ENCODE data around the gene CKM.
"Not testable (repeated sequence)": the region's sequence is repeated elsewhere in the genome, so short reads cannot be mapped to it uniquely, and the experiment has no call there.

The CKM gene

GRCh38 chr19:45351401-45351952, 28.8 kb upstream of the CKM start:
- DNase-seq: no peak

DNA sequence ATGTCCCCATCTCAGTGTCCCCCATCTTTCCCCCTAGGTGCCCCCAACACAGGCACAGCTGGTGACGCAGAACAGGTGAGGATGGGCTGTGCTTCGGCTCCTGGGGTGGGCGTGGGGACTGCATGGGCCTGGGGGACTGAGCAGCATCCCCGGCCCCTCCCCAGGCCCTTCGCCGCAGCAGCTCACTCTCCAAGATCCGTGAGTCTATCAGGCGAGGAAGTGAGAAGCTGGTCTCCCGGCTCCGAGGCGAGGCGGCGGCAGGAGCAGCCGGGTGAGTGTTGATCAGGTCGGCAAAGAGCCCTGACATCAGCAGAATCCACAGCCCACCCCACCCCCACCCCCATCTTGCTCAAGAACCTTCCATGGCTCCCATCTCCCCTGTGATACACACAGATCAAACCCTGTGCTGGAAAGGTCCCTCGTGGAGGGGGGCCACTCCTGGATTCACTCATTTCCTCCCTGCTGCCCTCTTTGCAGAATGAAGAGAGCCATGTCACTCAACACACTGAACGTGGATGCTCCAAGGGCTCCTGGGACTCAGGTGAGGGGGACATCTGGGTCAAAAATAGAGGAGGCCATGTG, 27.9 kb upstream of the CKM start:
- in situ Hi-C loops (cut with HindIII; ENCODE audit: low pct_ligation_motif_present, low pct_unique_long_range_greater_than_20kb, low sequenced_read_pairs): no loop called here

More at GRCh38 chr19:45351401-45351952, 28.8 kb upstream of the CKM start:
- in situ Hi-C loops (cut with HindIII; ENCODE audit: low pct_ligation_motif_present, low pct_unique_long_range_greater_than_20kb, low sequenced_read_pairs): no loop called here

DNA sequence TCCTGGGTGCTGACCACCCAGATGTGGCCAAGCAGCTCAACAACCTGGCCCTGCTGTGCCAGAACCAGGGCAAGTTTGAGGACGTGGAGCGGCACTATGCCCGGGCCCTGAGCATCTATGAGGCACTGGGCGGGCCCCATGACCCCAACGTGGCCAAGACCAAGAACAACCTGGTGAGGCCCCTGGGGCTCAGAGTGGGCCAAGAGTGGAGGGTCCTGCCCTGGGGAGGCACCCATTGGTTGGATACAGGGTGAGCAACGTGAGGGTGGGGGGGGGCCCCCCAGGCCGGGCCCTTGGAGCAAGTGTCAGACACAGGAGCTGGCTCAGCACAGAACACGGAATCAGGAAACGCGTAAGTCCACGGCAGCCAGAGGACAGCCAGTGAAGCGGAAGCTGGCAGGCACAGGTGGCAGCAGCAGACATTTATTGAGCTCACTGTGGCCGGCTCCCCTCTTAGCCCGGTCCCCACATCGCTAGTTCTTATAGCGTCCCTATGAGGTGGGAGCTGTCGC, 26.8 kb upstream of the CKM start:
- in situ Hi-C loops (cut with HindIII; ENCODE audit: low pct_ligation_motif_present, low pct_unique_long_range_greater_than_20kb, low sequenced_read_pairs): no loop called here
- no peak for DNase-seq

More for the DNA sequence above, 27.9 kb upstream of the CKM start:
- no peak for DNase-seq

DNA sequence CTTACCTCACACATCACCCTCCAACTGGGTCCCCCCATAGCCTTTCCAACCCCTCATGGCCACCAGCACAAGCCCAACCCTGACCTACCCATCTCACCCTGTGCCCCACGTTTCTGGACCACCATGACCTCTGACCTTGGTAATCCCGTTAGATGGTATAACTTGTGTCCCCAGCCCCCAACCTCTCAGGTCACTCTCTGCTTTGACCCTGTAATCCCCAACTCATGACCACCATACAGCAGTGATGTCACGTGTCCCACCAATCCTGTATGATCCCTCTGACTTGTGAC, 26.4 kb upstream of the CKM start:
- in situ Hi-C loops (cut with HindIII; ENCODE audit: low pct_ligation_motif_present, low pct_unique_long_range_greater_than_20kb, low sequenced_read_pairs): no loop called here
- no peak for DNase-seq

DNA sequence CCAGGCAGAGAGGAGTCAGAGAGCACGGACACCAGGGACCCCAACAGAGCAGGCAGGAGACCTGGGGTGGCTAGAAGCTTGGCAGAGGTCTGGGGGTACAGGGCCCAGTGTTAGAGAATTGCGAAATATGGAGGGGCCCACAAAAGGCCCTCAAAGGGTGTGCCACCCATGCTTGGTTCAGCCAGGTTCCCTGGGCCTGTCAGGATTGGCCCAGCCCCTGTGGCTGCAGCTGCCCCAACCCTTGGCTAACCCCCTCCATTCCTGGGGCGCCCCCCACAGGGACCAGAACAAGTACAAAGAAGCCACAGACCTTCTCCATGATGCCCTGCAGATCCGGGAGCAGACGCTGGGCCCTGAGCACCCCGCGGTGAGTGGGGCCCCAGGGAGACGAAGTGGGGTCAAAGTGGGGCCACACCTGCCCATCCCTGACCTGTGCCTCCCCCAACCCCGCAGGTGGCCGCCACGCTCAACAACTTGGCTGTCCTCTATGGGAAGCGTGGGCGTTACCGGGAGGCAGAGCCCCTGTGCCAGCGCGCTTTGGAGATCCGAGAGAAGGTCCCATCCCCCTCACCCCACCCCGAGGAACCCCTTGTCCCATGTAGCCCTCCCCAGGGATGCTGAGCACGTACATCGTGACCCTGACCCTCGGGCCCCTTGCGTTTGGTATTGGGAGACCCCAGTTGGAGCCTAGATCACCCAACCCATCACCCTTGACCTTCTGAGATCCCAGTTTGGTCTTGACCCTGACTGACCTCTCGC, 25.9 kb upstream of the CKM start:
- in situ Hi-C loops (cut with HindIII; ENCODE audit: low pct_ligation_motif_present, low pct_unique_long_range_greater_than_20kb, low sequenced_read_pairs): no loop called here
- no peak for DNase-seq

GRCh38 chr19:45347570-45348366, 25.1 kb upstream of the CKM start:
- in situ Hi-C loops (cut with HindIII; ENCODE audit: low pct_ligation_motif_present, low pct_unique_long_range_greater_than_20kb, low sequenced_read_pairs): no loop called here
- DNase-seq: no peak

- DNase-seq: no peak
- in situ Hi-C loops (cut with HindIII; ENCODE audit: low pct_ligation_motif_present, low pct_unique_long_range_greater_than_20kb, low sequenced_read_pairs): no loop called here
Measured at GRCh38 chr19:45346449-45346848, 23.8 kb upstream of the CKM start.

DNA sequence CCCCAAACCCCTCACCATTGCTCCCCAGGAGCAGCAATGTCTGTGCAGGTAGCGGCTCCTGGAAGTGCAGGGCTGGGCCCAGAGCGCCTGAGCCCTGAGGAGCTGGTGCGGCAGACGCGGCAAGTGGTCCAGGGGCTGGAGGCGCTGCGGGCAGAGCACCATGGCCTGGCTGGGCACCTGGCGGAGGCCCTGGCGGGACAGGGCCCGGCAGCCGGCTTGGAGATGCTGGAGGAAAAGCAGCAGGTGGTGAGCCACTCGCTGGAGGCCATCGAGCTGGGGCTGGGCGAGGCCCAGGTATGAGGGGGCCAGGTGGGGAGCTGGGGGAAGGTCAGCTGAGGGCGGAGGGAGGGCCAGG, 22.8 kb upstream of the CKM start:
- in situ Hi-C loops (cut with HindIII; ENCODE audit: low pct_ligation_motif_present, low pct_unique_long_range_greater_than_20kb, low sequenced_read_pairs): no loop called here
- no peak for DNase-seq

DNA sequence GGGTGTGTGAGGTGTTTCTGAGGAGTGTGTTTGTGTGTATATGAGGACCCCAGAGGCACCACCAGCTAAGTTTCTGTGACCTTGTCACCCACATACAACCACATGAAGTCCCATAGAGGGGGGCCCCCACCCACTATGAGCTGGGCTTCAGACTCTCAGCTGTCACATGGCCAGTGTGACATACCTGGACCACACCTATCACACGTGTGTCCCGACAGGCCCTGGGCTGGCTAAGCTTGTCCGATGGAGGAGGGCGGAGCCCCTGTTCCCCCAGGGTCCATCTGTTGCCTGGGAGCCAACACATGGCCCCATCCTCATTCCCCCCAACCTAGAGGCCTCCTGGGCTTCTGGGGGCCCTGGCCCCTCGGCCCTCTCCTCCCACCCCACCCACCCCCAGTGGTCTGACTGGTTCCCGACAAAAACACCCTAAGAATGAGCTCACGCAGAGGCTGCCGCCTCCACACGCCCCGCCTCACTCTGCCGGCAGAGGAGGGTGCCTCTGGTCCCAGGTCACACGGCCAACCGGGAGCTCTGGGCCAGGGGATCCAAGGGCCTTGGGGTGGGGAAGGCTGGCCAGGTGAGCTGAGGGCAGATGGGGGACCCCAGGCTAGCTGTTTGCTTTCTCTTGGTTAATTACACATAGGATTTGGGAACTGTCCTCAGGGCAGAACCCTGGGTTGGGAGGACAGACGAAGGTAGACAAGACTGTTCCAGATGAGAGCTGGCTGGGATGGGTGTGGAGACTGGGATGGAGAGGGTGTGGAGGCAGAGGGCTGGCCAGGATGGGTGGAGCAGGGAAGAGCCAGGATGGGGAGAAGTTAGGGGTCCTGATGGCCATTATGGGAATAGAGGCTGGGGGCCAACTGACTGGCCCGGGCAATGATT, 22.2 kb upstream of the CKM start:
- in situ Hi-C loops (cut with HindIII; ENCODE audit: low pct_ligation_motif_present, low pct_unique_long_range_greater_than_20kb, low sequenced_read_pairs): no loop called here
- no peak for DNase-seq

DNA sequence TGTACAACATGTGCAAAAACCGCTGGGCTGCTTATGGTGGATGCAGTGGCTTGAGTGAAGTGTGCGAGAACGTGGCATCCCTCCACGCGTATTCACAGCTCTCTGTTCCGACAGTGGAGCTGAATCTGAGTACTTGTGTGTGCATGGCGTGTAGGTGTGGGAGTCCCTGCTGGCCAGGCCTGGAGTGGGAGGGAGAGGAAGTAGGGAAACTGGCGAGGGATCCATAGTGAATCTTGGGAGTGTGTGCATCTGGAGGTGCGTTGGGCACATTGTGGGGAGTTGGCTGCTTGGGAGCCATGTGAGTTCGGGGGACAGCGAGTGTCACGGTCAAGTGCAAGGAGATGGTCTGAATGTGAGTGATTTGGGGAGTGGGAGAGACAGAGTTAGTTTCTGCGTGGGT, 20.2 kb upstream of the CKM start:
- in situ Hi-C loops (cut with HindIII; ENCODE audit: low pct_ligation_motif_present, low pct_unique_long_range_greater_than_20kb, low sequenced_read_pairs): no loop called here
- no peak for DNase-seq

DNA sequence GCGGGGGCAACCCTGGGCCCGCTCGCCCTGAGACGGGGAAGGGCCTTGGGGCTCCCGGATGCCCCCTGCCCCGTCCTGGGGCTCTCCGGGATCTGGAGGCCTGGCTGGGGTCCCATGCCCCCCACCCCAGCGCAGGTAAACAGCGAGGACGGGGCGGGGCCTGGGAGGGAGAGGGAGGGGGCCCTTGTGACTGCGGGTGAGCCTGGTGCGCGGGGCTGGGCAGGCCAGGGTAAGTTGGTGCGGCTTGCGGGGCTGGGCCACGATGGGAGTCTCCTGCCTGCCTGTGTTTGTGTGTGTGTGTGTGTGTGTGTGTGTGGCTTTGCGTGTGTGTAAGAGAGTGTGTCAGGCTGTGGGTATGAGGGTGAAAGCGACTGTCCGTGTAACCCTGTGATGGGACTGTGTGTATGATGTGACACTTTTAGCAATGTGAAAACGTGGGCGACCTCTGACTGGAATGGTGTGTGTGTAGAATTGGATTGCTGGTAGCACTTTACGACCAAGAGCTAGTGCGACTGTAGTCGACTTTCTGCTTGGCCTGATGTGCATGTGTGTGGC, 18.3 kb upstream of the CKM start:
- in situ Hi-C loops (cut with HindIII; ENCODE audit: low pct_ligation_motif_present, low pct_unique_long_range_greater_than_20kb, low sequenced_read_pairs): no loop called here
- DNase-seq: no peak

DNA sequence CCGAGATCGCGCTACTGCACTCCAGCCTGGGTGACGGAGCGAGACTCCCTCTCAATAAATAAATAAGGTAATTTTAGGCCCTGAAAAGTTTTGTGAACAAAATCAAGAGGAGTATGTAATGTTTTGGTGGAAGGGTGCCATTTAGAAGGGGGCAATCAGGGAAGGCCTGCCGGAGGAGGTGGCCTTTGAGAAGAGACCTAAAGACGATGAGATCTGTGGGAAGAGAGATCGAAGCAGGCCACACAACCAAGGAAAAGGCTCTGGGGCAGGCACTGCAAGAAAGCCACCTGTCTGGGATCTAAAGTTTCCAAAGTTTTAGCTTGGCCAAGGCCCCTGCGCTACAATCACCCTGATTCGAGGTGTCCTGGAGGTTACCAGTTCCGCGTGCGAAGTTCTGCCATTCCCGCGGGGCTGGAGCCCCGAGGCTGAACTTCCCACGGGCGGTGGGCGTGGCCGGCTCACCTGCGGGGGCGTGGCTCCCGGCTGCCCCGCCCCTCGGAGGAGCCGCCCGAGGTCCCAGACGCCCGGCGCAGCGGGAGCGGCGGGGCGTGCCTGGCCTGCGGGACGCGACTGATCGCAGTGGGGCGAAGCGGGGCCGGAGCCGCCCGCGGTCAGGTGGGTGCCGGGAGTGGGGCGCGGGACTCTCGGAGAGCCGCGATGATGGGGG, 17.7 kb upstream of the CKM start, which contains the start of gene KLC3:
Gene KLC3, plus strand, starts transcription at position 519 of the 667 bp plus-strand sequence. CDS start 4,792 bp downstream, outside the sequence.
- peak; percentile 13 for DNase-seq

GRCh38 chr19:45339629-45340028, 17.0 kb upstream of the CKM start:
- no peak for DNase-seq
- in situ Hi-C loops (cut with HindIII; ENCODE audit: low pct_ligation_motif_present, low pct_unique_long_range_greater_than_20kb, low sequenced_read_pairs): no loop called here

More for the DNA sequence above, 17.7 kb upstream of the CKM start, which contains the start of gene KLC3:
- in situ Hi-C loops (cut with HindIII; ENCODE audit: low pct_ligation_motif_present, low pct_unique_long_range_greater_than_20kb, low sequenced_read_pairs): no loop called here

- in situ Hi-C loops (cut with HindIII; ENCODE audit: low pct_ligation_motif_present, low pct_unique_long_range_greater_than_20kb, low sequenced_read_pairs): no loop called here
- DNase-seq: no peak
Measured at GRCh38 chr19:45336696-45337251, 14.1 kb upstream of the CKM start.

- in situ Hi-C loops (cut with HindIII; ENCODE audit: low pct_ligation_motif_present, low pct_unique_long_range_greater_than_20kb, low sequenced_read_pairs); DNase-seq: not testable (repeated sequence)
Measured at GRCh38 chr19:45334881-45335280, 12.2 kb upstream of the CKM start.

DNA sequence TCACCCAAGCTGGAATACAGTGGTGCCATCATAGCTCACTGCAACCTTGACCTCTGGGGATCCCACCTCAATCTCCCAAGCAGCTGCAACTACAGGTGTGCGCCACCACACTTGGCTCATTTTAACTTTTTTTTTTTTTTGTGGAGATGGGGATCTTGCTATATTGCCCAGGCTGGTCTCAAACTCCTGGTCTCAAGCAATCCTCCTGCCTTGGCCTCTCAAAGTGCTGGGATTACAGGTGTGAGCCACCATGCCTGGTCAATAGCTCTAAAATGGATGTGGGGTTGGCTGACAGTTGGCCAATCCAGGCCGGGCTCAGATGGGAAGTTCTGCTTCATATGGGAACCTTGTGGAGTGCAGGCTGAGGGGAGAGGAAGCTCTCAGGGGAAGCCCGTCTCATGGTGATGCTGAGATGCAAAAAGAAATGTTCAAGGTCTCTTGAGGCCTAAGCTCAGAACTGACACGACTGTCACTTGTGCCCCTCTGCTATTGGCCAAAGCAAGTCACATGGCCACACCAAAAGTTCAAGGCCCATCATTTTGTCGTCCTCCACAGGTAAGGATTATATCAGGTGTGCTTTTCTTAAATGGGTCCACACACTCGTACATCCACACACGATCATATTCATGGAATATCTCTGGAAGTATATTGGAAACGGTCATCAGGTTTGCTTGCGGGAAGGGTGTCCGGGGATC, 11.1 kb upstream of the CKM start:
- in situ Hi-C loops (cut with HindIII; ENCODE audit: low pct_ligation_motif_present, low pct_unique_long_range_greater_than_20kb, low sequenced_read_pairs): no loop called here
- no peak for DNase-seq

- DNase-seq: no peak
- in situ Hi-C loops (cut with HindIII; ENCODE audit: low pct_ligation_motif_present, low pct_unique_long_range_greater_than_20kb, low sequenced_read_pairs): no loop called here
Measured at GRCh38 chr19:45331411-45331810, 8.7 kb upstream of the CKM start.
